H1 (cell line): Measurements from ENCODE around the gene GARNL3. TPM values are rescaled to one million over a fixed set of nuclear protein-coding genes. Genes with fewer than 3 reads are reported as not detected.

Experiments
- BRCA1 ChIP-seq: IDR thresholded peaks from 2 replicates; pipeline ENCODE4 v1.6.1; 2012; ENCODE audit warnings: low read depth, low read length, improper control_type of control experiment
- CEBPB ChIP-seq: IDR thresholded peaks from 2 replicates; pipeline ENCODE4 v1.6.1; 2012; ENCODE audit warnings: low read depth, low read length
- CTBP2 ChIP-seq: IDR thresholded peaks from 2 replicates; pipeline ENCODE4 v1.7.0; 2011; ENCODE audit warnings: borderline replicate concordance, mild to moderate bottlenecking, moderate library complexity, mixed read lengths, low read length; ENCODE audit not compliant: insufficient read depth, insufficient read length
- JUND ChIP-seq: IDR thresholded peaks from 2 replicates; pipeline ENCODE4 v1.6.1; 2011; ENCODE audit warnings: mild to moderate bottlenecking, improper control_type of control experiment, low read length
- YY1 ChIP-seq: IDR thresholded peaks from 2 replicates; pipeline ENCODE4 v1.6.1; 2011; ENCODE audit warnings: low read depth, mild to moderate bottlenecking, low read length
- polyA plus RNA-seq, 7 experiments: library from polyadenylated mRNA; depleted of rRNA in 3 of 7; stranded (reverse) in 5 of 7; unstranded in 2 of 7; fragments of >200 nt in 5 of 7; fragments of 200-250 nt in 2 of 7; gene quantifications; 1 replicate in 5 of 7; 2 replicates in 1 of 7; 4 replicates in 1 of 7; pipeline versions ENCODE4 v1.2.1 to v1.2.3, GENCODE V29; 2011 to 2013; ENCODE audit warnings: missing spikeins in 2 of 7, mixed read lengths in 2 of 7
- total RNA-seq: library from RNA; stranded (reverse); fragmentation: NEBNext Ultra II Directional; extraction: Animal tissue kit (Norgen Biotek cat#: 25700); gene quantifications from 2 replicates; pipeline ENCODE4 v1.2.1, GENCODE V29; 2021
- TF ChIP-seq, protein P1 (sequence below): IDR thresholded peaks from 2 replicates; pipeline ENCODE4 v1.6.1; 2012; ENCODE audit warnings: inconsistent platforms

GARNL3 gene
- total and polyA plus RNA-seq, 2 of the 8 experiments (the other 6 are each of a cell fraction or from before 2014, with no cell fraction given), result 6.5 to 18.3 TPM

DNA sequence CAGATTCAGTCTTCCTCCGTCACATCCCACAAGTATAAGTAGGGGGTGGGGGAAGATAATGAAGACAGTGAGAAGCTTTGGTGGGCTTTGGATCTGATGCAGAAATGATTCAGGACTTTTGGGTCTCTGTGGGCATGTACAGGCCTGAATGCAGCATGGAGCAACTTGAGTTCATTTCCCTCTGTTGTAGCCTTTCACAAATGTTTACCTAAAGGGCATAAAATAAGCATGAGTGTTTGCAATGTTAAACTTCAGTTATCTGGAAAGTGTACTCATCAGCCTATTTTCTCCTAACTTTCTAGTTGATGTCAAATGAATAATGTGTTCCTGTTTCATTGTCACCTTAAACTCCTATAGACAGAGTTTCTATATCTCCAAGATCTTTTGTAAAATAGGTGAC is 39.3 kb downstream of the GARNL3 start (continued):
- TF ChIP-seq, protein P1, sequence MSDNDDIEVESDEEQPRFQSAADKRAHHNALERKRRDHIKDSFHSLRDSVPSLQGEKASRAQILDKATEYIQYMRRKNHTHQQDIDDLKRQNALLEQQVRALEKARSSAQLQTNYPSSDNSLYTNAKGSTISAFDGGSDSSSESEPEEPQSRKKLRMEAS, result no peak
- TF ChIP-seq BRCA1 (no peak), CTBP2 (no peak), JUND (no peak), CEBPB (no peak), YY1 (no peak)
